HCT116 (cell line): Measurements from ENCODE around the gene RIMKLA. TPM values are rescaled to one million over a fixed set of nuclear protein-coding genes. Genes with fewer than 3 reads are reported as not detected.

Experiments
- ATAC-seq: fragments of 200-7000 bp; cut with Tn5 transposase; 2 replicates; pipeline ENCODE4 v1.9.1; 2020; ENCODE audit warnings: mild to moderate bottlenecking, moderate library complexity
- BruUV-seq: library from RNA; stranded (reverse); fragments of 400-500 nt; replicated peaks from 2 replicates; lab custom pipeline; 2021; lab: Mats Ljungman, UMichigan
- CTCF ChIA-PET: fragments of 300-600 bp; sonication (Branson Sonifier 250); formaldehyde crosslinking; loops from one replicate; lab custom pipeline; 2021; ENCODE audit warnings: antibody characterized with exemption; lab: Charles Lee
- POLR2A ChIA-PET: fragments of 300-600, 350-600 bp; sonication (Branson Sonifier 250); formaldehyde crosslinking; loops from one replicate; lab custom pipeline; 2021; ENCODE audit warnings: antibody characterized with exemption; lab: Charles Lee
- RAD21 ChIA-PET, 2 experiments: fragments of 300-600 bp; sonication (Branson Sonifier 250); formaldehyde crosslinking; loops; one replicate each; lab custom pipeline; 2023; ENCODE audit warnings: low total read pairs in 2 of 2; ENCODE audit not compliant: uncharacterized antibody in 2 of 2, unreplicated experiment in 2 of 2, low non-redundant PET in 1 of 2; lab: Charles Lee
- DNase-seq: peaks from one replicate; pipeline ENCODE4 v3.0.0-alpha.2; 2010; ENCODE audit warnings: low read depth, low spot score
- H2AFZ ChIP-seq: fragments of 200-600 bp; shearing (Covaris generic), sonication (generic); 2 replicates; pipeline ENCODE4 v1.6.1; 2017; ENCODE audit warnings: low read depth, mixed run types, mixed read lengths, antibody characterized with exemption, low read length; ENCODE audit not compliant: poor library complexity, severe bottlenecking
- H3K27ac ChIP-seq: 2 replicates; pipeline ENCODE4 v1.5.1; 2012; ENCODE audit warnings: low read depth, low read length
- H3K27me3 ChIP-seq: fragments of 200-600 bp; sonication (generic); 2 replicates; pipeline ENCODE4 v1.6.1; 2016; ENCODE audit warnings: mixed run types, low read length, mixed read lengths; ENCODE audit not compliant: insufficient read depth
- H3K36me3 ChIP-seq, 2 experiments: fragments of 200-500 bp in 1 of 2; fragments of 200-600 bp in 1 of 2; sonication (Bioruptor generic) in 1 of 2; sonication (generic) in 1 of 2; 2 replicates each; pipeline versions ENCODE4 v1.5.1 to v1.6.1; 2014 to 2016; ENCODE audit warnings: low read length in 2 of 2, inconsistent platforms in 1 of 2, mixed read lengths in 1 of 2, mixed run types in 1 of 2; ENCODE audit not compliant: insufficient read depth in 2 of 2, control insufficient read depth in 1 of 2
- H3K4me1 ChIP-seq, 2 experiments: fragments of 200-600 bp in 1 of 2; sonication (generic) in 1 of 2; 2 replicates each; pipeline versions ENCODE4 v1.5.1 to v1.6.1; 2012 to 2017; ENCODE audit warnings: low read length in 2 of 2, inconsistent platforms in 1 of 2, mild to moderate bottlenecking in 1 of 2, mixed read lengths in 1 of 2, mixed run types in 1 of 2, moderate library complexity in 1 of 2; ENCODE audit not compliant: insufficient read depth in 2 of 2, control insufficient read depth in 1 of 2
- H3K4me2 ChIP-seq: fragments of 200-600 bp; sonication (generic); 2 replicates; pipeline ENCODE4 v1.6.1; 2017; ENCODE audit warnings: mixed run types, low read length, mixed read lengths
- H3K4me3 ChIP-seq, 2 experiments: fragments of 200-600 bp in 1 of 2; sonication (generic) in 1 of 2; replicated peaks in 1 of 2; 2 replicates each; pipeline ENCODE4 v1.5.1; 2011 to 2016; ENCODE audit warnings: low read length in 2 of 2, control low read depth in 1 of 2, low read depth in 1 of 2, mild to moderate bottlenecking in 1 of 2, mixed read lengths in 1 of 2, mixed run types in 1 of 2
- H3K79me2 ChIP-seq: fragments of 200-600 bp; sonication (generic); 2 replicates; pipeline ENCODE4 v1.6.1; 2017; ENCODE audit warnings: mild to moderate bottlenecking, mixed run types, low read length, moderate library complexity, mixed read lengths; ENCODE audit not compliant: insufficient read depth
- H3K9ac ChIP-seq: fragments of 200-600 bp; sonication (generic); 2 replicates; pipeline ENCODE4 v1.6.1; 2016; ENCODE audit warnings: low read length, mixed read lengths
- H3K9me2 ChIP-seq: fragments of 200-600 bp; sonication (generic), shearing (Covaris generic); 2 replicates; pipeline ENCODE4 v1.6.1; 2017; ENCODE audit warnings: mixed run types, mild to moderate bottlenecking, moderate library complexity; ENCODE audit not compliant: insufficient read depth
- H3K9me3 ChIP-seq, 2 experiments: fragments of 200-500 bp in 1 of 2; fragments of 200-600 bp in 1 of 2; sonication (Bioruptor generic) in 1 of 2; sonication (generic) in 1 of 2; 2 replicates each; pipeline ENCODE4 v1.6.1; 2014 to 2017; ENCODE audit warnings: low read length in 2 of 2, mixed read lengths in 2 of 2, inconsistent platforms in 1 of 2, low read depth in 1 of 2, mild to moderate bottlenecking in 1 of 2, mixed run types in 1 of 2, moderate library complexity in 1 of 2; ENCODE audit not compliant: control insufficient read depth in 1 of 2, insufficient read depth in 1 of 2
- H4K20me1 ChIP-seq: fragments of 200-600 bp; sonication (generic), shearing (Covaris generic); 2 replicates; pipeline ENCODE4 v1.6.1; 2017; ENCODE audit warnings: mixed run types, mild to moderate bottlenecking, moderate library complexity; ENCODE audit not compliant: insufficient read depth
- ATF3 ChIP-seq: IDR thresholded peaks from 2 replicates; pipeline ENCODE4 v1.6.1; 2012
- EGR1 ChIP-seq: IDR thresholded peaks from 2 replicates; pipeline ENCODE4 v1.6.1; 2012; ENCODE audit warnings: low read depth
- ELF1 ChIP-seq: IDR thresholded peaks from 2 replicates; pipeline ENCODE4 v1.6.1; 2012; ENCODE audit warnings: low read depth, borderline replicate concordance
- EZH2 ChIP-seq: fragments of 200-600 bp; sonication (generic); IDR thresholded peaks from 2 replicates; pipeline ENCODE4 v1.6.1; 2017; ENCODE audit warnings: antibody characterized with exemption, mixed run types
- JUND ChIP-seq: IDR thresholded peaks from 2 replicates; pipeline ENCODE4 v1.6.1; 2012
- RAD21 ChIP-seq: IDR thresholded peaks from 2 replicates; pipeline ENCODE4 v1.6.1; 2012; ENCODE audit warnings: low read depth, mild to moderate bottlenecking
- SIN3A ChIP-seq: IDR thresholded peaks from 2 replicates; pipeline ENCODE4 v1.6.1; 2012; ENCODE audit warnings: low read depth
- TCF7L2 ChIP-seq: IDR thresholded peaks from 2 replicates; pipeline ENCODE4 v1.7.0; 2011; ENCODE audit warnings: borderline replicate concordance, inconsistent platforms; ENCODE audit not compliant: insufficient read depth, insufficient read length; ENCODE audit errors: extremely low read depth
- YY1 ChIP-seq: IDR thresholded peaks from 2 replicates; pipeline ENCODE4 v1.6.1; 2011; ENCODE audit warnings: low read length, low read depth, moderate library complexity, mild to moderate bottlenecking; ENCODE audit not compliant: insufficient replicate concordance; ENCODE audit errors: extremely low read depth
- ZNF274 ChIP-seq: fragments of 200-500 bp; sonication (Bioruptor generic); IDR thresholded peaks from 2 replicates; pipeline ENCODE4 v1.6.1; 2014; ENCODE audit warnings: mild to moderate bottlenecking, low read depth, low read length, inconsistent platforms
- intact Hi-C: fragments of 100-400 bp; cut with micrococcal nuclease; formaldehyde crosslinking; loops from 2 replicates; pipeline ENCODE4 v1.10.0; 2022
- total RNA-seq: library from RNA; stranded (reverse); gene quantifications from one replicate; pipeline ENCODE4 v1.2.1, GENCODE V29; 2021; ENCODE audit not compliant: unreplicated experiment
- TF ChIP-seq, protein P1 (sequence below): IDR thresholded peaks from 2 replicates; pipeline ENCODE4 v1.6.1; 2012
- TF ChIP-seq, protein P2 (sequence below), 3 experiments: fragments of 200-600 bp in 1 of 3; sonication (generic) in 1 of 3; IDR thresholded peaks in 2 of 3; conservative IDR thresholded peaks in 1 of 3; 2 replicates each; pipeline ENCODE4 v1.5.1; 2012 to 2017; ENCODE audit warnings: low read depth in 2 of 3, low read length in 2 of 3, antibody characterized with exemption in 1 of 3, borderline replicate concordance in 1 of 3, control low read depth in 1 of 3, mild to moderate bottlenecking in 1 of 3, mixed read lengths in 1 of 3, mixed run types in 1 of 3, moderate library complexity in 1 of 3; ENCODE audit not compliant: insufficient read depth in 1 of 3

Gene RIMKLA
- total RNA-seq, 1 experiment from 2014 or later: 4.9 TPM

DNA sequence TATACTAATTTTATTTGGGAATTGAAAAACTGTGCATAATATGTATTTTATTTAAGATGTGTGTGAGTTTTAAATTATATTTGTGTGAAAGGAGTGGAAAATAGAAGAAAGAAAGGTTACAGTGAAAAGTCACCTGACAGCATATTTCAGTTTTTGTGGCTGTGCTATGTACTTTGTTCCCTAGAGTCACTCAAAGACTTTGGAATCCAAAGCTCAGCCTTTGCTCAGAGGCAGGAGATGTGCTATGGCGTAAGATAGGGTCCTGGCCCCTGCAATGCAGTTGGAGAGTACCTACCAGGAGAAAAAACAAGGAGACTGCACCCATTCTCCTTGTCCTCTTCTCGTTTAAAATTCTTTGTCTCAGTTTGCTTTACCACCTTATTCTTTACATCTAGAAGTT, 85.4 kb downstream of the RIMKLA start:
- Histone ChIP-seq H4K20me1 (no peaks in the 10 kb centered on the region), H3K4me1 (peaks cover 4 to 14% of the 10 kb centered on the region in 2 experiments; a peak in 3 of 4 replicates), H3K36me3 (no peaks in the 10 kb centered on the region), H3K27me3 (no peaks in the 10 kb centered on the region), H3K9ac (no peak overlapping the region), H3K4me2 (no peak overlapping the region), H3K9me3 (no peaks in the 10 kb centered on the region), H3K79me2 (no peaks in the 10 kb centered on the region), H3K4me3 (no peak overlapping the region), H3K9me2 (no peaks in the 10 kb centered on the region), H3K27ac (no peak overlapping the region), H2AFZ (no peak overlapping the region)
- DNase-seq (no peak), ATAC-seq (no peak)
- BruUV-seq: no TSS peak
- RAD21 ChIA-PET: no interaction called here
- POLR2A ChIA-PET: no interaction called here
- CTCF ChIA-PET: no interaction called here
- TF ChIP-seq, protein P1, sequence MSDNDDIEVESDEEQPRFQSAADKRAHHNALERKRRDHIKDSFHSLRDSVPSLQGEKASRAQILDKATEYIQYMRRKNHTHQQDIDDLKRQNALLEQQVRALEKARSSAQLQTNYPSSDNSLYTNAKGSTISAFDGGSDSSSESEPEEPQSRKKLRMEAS: no peak
- TF ChIP-seq ZNF274 (no peak), TCF7L2 (no peak), JUND (no peak)
- TF ChIP-seq, protein P2, sequence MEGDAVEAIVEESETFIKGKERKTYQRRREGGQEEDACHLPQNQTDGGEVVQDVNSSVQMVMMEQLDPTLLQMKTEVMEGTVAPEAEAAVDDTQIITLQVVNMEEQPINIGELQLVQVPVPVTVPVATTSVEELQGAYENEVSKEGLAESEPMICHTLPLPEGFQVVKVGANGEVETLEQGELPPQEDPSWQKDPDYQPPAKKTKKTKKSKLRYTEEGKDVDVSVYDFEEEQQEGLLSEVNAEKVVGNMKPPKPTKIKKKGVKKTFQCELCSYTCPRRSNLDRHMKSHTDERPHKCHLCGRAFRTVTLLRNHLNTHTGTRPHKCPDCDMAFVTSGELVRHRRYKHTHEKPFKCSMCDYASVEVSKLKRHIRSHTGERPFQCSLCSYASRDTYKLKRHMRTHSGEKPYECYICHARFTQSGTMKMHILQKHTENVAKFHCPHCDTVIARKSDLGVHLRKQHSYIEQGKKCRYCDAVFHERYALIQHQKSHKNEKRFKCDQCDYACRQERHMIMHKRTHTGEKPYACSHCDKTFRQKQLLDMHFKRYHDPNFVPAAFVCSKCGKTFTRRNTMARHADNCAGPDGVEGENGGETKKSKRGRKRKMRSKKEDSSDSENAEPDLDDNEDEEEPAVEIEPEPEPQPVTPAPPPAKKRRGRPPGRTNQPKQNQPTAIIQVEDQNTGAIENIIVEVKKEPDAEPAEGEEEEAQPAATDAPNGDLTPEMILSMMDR (IDR thresholded peaks at IDR 0.05 in 2 of 3, conservative IDR thresholded peaks at IDR 0.05 in 1 of 3; ENCODE audit: borderline replicate concordance in 1 of 3, insufficient read depth in 1 of 3, low read depth in 2 of 3, low read length in 2 of 3): no peak
- intact Hi-C loops: no loop called here

- Histone ChIP-seq H3K27ac (no peak overlapping the region), H3K4me3 (no peak overlapping the region), H3K4me1 (no peaks in the 10 kb centered on the region), H3K36me3 (no peaks in the 10 kb centered on the region), H3K9ac (no peak overlapping the region), H3K4me2 (no peak overlapping the region), H3K9me3 (no peaks in the 10 kb centered on the region), H3K79me2 (no peaks in the 10 kb centered on the region), H2AFZ (no peak overlapping the region), H4K20me1 (no peaks in the 10 kb centered on the region), H3K9me2 (no peaks in the 10 kb centered on the region), H3K27me3 (no peaks in the 10 kb centered on the region)
- DNase-seq (no peak), ATAC-seq (no peak)
- ChIA-PET CTCF (no interaction called here), RAD21 (no interaction called here), POLR2A (no interaction called here)
- intact Hi-C loops: no loop called here
- no peak for TF ChIP-seq EGR1
- TF ChIP-seq ATF3: no peak
- TF ChIP-seq, protein P1: no peak
- no peak for TF ChIP-seq EZH2
- TF ChIP-seq SIN3A: no peak
- TF ChIP-seq RAD21: no peak
- TF ChIP-seq YY1: no peak
- no peak for TF ChIP-seq ELF1
- no TSS peak for BruUV-seq
These were observed 89.1 kb downstream of the RIMKLA start for GRCh38 chr1:42469727-42470126.
